ENCODE measurements around the gene DMRTB1. TPM values are rescaled to one million over a fixed set of nuclear protein-coding genes. Genes with fewer than 3 reads are reported as not detected.

Gene DMRTB1
- total and polyA plus RNA-seq, 9 of the 15 experiments (the other 6 are each of a cell fraction or from before 2014, with no cell fraction given) = 0.06 to 0.35 (median 0.13) TPM; not detected in 3

GRCh38 chr1:53411541-53412152, 47.6 kb upstream of the DMRTB1 start (continued):
- TF ChIP-seq TGIF2 (CRISPR knock-in tag; IDR thresholded peaks at IDR 0.05) (0 out of 2 replicates have a peak, but pooled peaks have one; percentile 19), SNIP1 (IDR thresholded peaks at IDR 0.05; ENCODE audit: low read depth) (no peak), ZNF551 (CRISPR knock-in tag; IDR thresholded peaks at IDR 0.05) (no peak), OTX1 (CRISPR knock-in tag; IDR thresholded peaks at IDR 0.05) (no peak)

- ATAC-seq (no peak), FAIRE-seq (no peak), DNase-seq (ENCODE audit: extremely low read depth in 1 of 4, low spot score in 3 of 4) (no peak)
- Histone ChIP-seq H3K27me3 (ENCODE audit: control insufficient read depth in 2 of 2, insufficient read depth in 2 of 2, low read length in 2 of 2) (peaks cover 70 to 77% of the 10 kb centered on the region in 2 experiments), H3K4me1 (replicated peaks in 1 of 2; ENCODE audit: control insufficient read depth in 2 of 2, insufficient read depth in 2 of 2, low read length in 2 of 2) (no peaks in the 10 kb centered on the region; a peak in 1 of 5 replicates), H3K9me1 (ENCODE audit: control insufficient read depth, insufficient read depth, low read length) (no peaks in the 10 kb centered on the region), H4K20me1 (replicated peaks; ENCODE audit: control insufficient read depth, insufficient read depth, low read length) (peaks cover 8% of the 10 kb centered on the region), H3K4me3 (no peak overlapping the region), H3K27ac (ENCODE audit: extremely low read depth, low read depth, low read length) (no peak overlapping the region), H3K9me3 (replicated peaks; ENCODE audit: control insufficient read depth, insufficient read depth, low read depth, low read length) (no peaks in the 10 kb centered on the region), H3K9ac (ENCODE audit: insufficient read depth in 1 of 2, low read depth in 2 of 2, low read length in 2 of 2) (no peak overlapping the region), H3K36me3 (ENCODE audit: control insufficient read depth, insufficient read depth, low read length) (no peaks in the 10 kb centered on the region), H3K4me2 (ENCODE audit: insufficient read depth, low read length) (no peak overlapping the region), H3K79me2 (ENCODE audit: control insufficient read depth, insufficient read depth, low read length) (no peaks in the 10 kb centered on the region), H2AFZ (ENCODE audit: low read depth, low read length) (no peak overlapping the region)
- BruUV-seq (replicated peaks) = no TSS peak
- POLR2A ChIA-PET = interaction anchor here (0.6 to 1.4 kb wide), 2 partner anchors 9 to 283 kb away, joined by 3 to 7 read pairs; no protein-coding TSS in a partner anchor
- 1% methylated on average over 10 of the region's 10 CpGs for WGBS (ENCODE audit: insufficient coverage, low coverage, missing lambda C conversion rate)
- in situ Hi-C loops (cut with MboI) (no loop called here), intact Hi-C loops (cut with micrococcal nuclease) (no loop called here)
- CTCF ChIA-PET (ENCODE audit: low intra/inter-chr PET ratio) = no interaction called here
- TF ChIP-seq STAT5A (IDR thresholded peaks at IDR 0.05; ENCODE audit: borderline replicate concordance, low read length) = no peak
- no peak for TF ChIP-seq MAFK (IDR thresholded peaks at IDR 0.05; ENCODE audit: low read length)
- no peak for TF ChIP-seq POLR2H (tag; IDR thresholded peaks at IDR 0.05; ENCODE audit: low read depth)
- TF ChIP-seq SMARCA4 (IDR thresholded peaks at IDR 0.05) = no peak
- TF ChIP-seq SRSF1 (IDR thresholded peaks at IDR 0.05; ENCODE audit: low read depth, low read length) = no peak
- TF ChIP-seq SP1 (CRISPR knock-in tag; IDR thresholded peaks at IDR 0.05) = no peak
- no peak for TF ChIP-seq PPARD (CRISPR knock-in tag; IDR thresholded peaks at IDR 0.05)
- no peak for TF ChIP-seq BRD4 (IDR thresholded peaks at IDR 0.05)
- TF ChIP-seq ZFP91 (CRISPR knock-in tag; IDR thresholded peaks at IDR 0.05) = no peak
- no peak for TF ChIP-seq EZH2 (IDR thresholded peaks at IDR 0.05; ENCODE audit: borderline replicate concordance, low read depth, low read length)
- TF ChIP-seq ZNF3 (CRISPR knock-in tag; IDR thresholded peaks at IDR 0.05) = no peak
- no peak for TF ChIP-seq XRCC5 (IDR thresholded peaks at IDR 0.05; ENCODE audit: low read depth, low read length)
- no peak for TF ChIP-seq ZNF76 (CRISPR knock-in tag; IDR thresholded peaks at IDR 0.05; ENCODE audit: borderline replicate concordance)
- TF ChIP-seq, protein P1, sequence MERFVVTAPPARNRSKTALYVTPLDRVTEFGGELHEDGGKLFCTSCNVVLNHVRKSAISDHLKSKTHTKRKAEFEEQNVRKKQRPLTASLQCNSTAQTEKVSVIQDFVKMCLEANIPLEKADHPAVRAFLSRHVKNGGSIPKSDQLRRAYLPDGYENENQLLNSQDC (CRISPR knock-in tag; IDR thresholded peaks at IDR 0.05) = no peak
- TF ChIP-seq PCBP2 (IDR thresholded peaks at IDR 0.05; ENCODE audit: low read depth, low read length, poor library complexity, severe bottlenecking) = no peak
- no peak for TF ChIP-seq RHOXF2B (CRISPR knock-in tag; conservative IDR thresholded peaks at IDR 0.05)
These were observed 46.7 kb upstream of the DMRTB1 start for GRCh38 chr1:53412285-53413174.

Measured in K562 (cell line).